Mesenchymal stem cell (in vitro differentiated cells and primary cell): ENCODE measurements around the gene DNAJC3.
"Not testable (repeated sequence)": the region's sequence is repeated elsewhere in the genome, so short reads cannot be mapped to it uniquely, and the experiment has no call there.

Source experiments
- DNase-seq: peaks from one replicate; pipeline ENCODE4 v3.0.0-alpha.2; 2013
- H2AFZ ChIP-seq: one replicate; pipeline ENCODE4 v1.6.1; 2013; ENCODE audit warnings: low read depth, mild to moderate bottlenecking, control low read depth, inconsistent platforms, low read length, moderate library complexity
- H2AK5ac ChIP-seq: 2 replicates; pipeline ENCODE4 v1.6.1; 2013; ENCODE audit warnings: low read length, moderate library complexity, mild to moderate bottlenecking, inconsistent platforms; ENCODE audit not compliant: severe bottlenecking
- H2BK120ac ChIP-seq: one replicate; pipeline ENCODE4 v1.6.1; 2013; ENCODE audit warnings: low read depth, mild to moderate bottlenecking, inconsistent platforms, low read length, moderate library complexity
- H2BK12ac ChIP-seq, 2 experiments: one replicate each; pipeline ENCODE4 v1.6.1; 2013; ENCODE audit warnings: inconsistent platforms in 2 of 2, low read length in 2 of 2, mild to moderate bottlenecking in 2 of 2, moderate library complexity in 2 of 2, control low read depth in 1 of 2
- H2BK15ac ChIP-seq: one replicate; pipeline ENCODE4 v1.6.1; 2013; ENCODE audit warnings: mild to moderate bottlenecking, low read depth, inconsistent platforms; ENCODE audit not compliant: poor library complexity, severe bottlenecking
- H2BK5ac ChIP-seq: 2 replicates; pipeline ENCODE4 v1.6.1; 2013; ENCODE audit warnings: low read depth, mild to moderate bottlenecking, low read length, control low read depth, inconsistent platforms; ENCODE audit not compliant: poor library complexity, severe bottlenecking
- H3K14ac ChIP-seq, 2 experiments: one replicate each; pipeline ENCODE4 v1.6.1; 2013; ENCODE audit warnings: inconsistent platforms in 2 of 2, low read length in 2 of 2, control low read depth in 1 of 2, mild to moderate bottlenecking in 1 of 2, moderate library complexity in 1 of 2
- H3K18ac ChIP-seq, 2 experiments: one replicate each; pipeline ENCODE4 v1.6.1; 2013; ENCODE audit warnings: inconsistent platforms in 2 of 2, low read length in 2 of 2, control low read depth in 1 of 2, low read depth in 1 of 2, mild to moderate bottlenecking in 1 of 2
- H3K23ac ChIP-seq, 2 experiments: one replicate each; pipeline ENCODE4 v1.6.1; 2013; ENCODE audit warnings: inconsistent platforms in 2 of 2, low read length in 2 of 2, mild to moderate bottlenecking in 2 of 2, moderate library complexity in 2 of 2, control low read depth in 1 of 2
- H3K27ac ChIP-seq: 2 replicates; pipeline ENCODE4 v1.5.1; 2013; ENCODE audit warnings: mild to moderate bottlenecking, moderate library complexity, low read length, control low read depth, inconsistent platforms; ENCODE audit not compliant: poor library complexity, severe bottlenecking
- H3K27me3 ChIP-seq, 2 experiments: 2 replicates each; pipeline versions ENCODE4 v1.6.1 to v1.7.0; 2013; ENCODE audit warnings: low read length in 2 of 2, mild to moderate bottlenecking in 2 of 2, moderate library complexity in 2 of 2, control low read depth in 1 of 2, inconsistent platforms in 1 of 2; ENCODE audit not compliant: control insufficient read depth in 1 of 2, insufficient read depth in 1 of 2
- H3K36me3 ChIP-seq, 2 experiments: 2 replicates each; pipeline versions ENCODE4 v1.6.1 to v1.7.0; 2013; ENCODE audit warnings: low read length in 2 of 2, control low read depth in 1 of 2, inconsistent platforms in 1 of 2, low read depth in 1 of 2, mild to moderate bottlenecking in 1 of 2; ENCODE audit not compliant: insufficient read depth in 2 of 2, control insufficient read depth in 1 of 2
- H3K4ac ChIP-seq, 2 experiments: one replicate each; pipeline ENCODE4 v1.6.1; 2013; ENCODE audit warnings: inconsistent platforms in 2 of 2, low read length in 2 of 2, mild to moderate bottlenecking in 2 of 2, moderate library complexity in 2 of 2, control low read depth in 1 of 2, low read depth in 1 of 2
- H3K4me1 ChIP-seq: 2 replicates; pipeline ENCODE4 v1.6.1; 2013; ENCODE audit warnings: low read depth, low read length, control low read depth; ENCODE audit not compliant: control insufficient read depth, insufficient read depth
- H3K4me2 ChIP-seq: 2 replicates; pipeline ENCODE4 v1.6.1; 2013; ENCODE audit warnings: low read length, mild to moderate bottlenecking, inconsistent platforms; ENCODE audit not compliant: poor library complexity, severe bottlenecking
- H3K4me3 ChIP-seq, 2 experiments: 2 replicates each; pipeline versions ENCODE4 v1.5.1 to v1.7.0; 2013; ENCODE audit warnings: low read length in 2 of 2, mild to moderate bottlenecking in 2 of 2, control low read depth in 1 of 2, low read depth in 1 of 2; ENCODE audit not compliant: insufficient read depth in 1 of 2
- H3K79me1 ChIP-seq: replicated peaks from 2 replicates; pipeline ENCODE4 v1.6.1; 2013; ENCODE audit warnings: mild to moderate bottlenecking, control low read depth, low read length, inconsistent platforms; ENCODE audit not compliant: poor library complexity, severe bottlenecking
- H3K9ac ChIP-seq: 2 replicates; pipeline ENCODE4 v1.7.0; 2013; ENCODE audit warnings: mild to moderate bottlenecking, low read length, moderate library complexity
- H3K9me3 ChIP-seq: 2 replicates; pipeline ENCODE4 v1.7.0; 2013; ENCODE audit warnings: mild to moderate bottlenecking, low read length; ENCODE audit not compliant: control insufficient read depth
- H4K8ac ChIP-seq: one replicate; pipeline ENCODE4 v1.6.1; 2013; ENCODE audit warnings: inconsistent platforms, mild to moderate bottlenecking, low read length, moderate library complexity
- H4K91ac ChIP-seq: one replicate; pipeline ENCODE4 v1.6.1; 2013; ENCODE audit warnings: mild to moderate bottlenecking, low read length, inconsistent platforms
- WGBS: methylation state at CpG from one replicate; pipeline ENCODE4 v1.1.7; 2013; ENCODE audit warnings: mixed read lengths; 5-methylcytosine and 5-hydroxymethylcytosine counted together

Gene DNAJC3

GRCh38 chr13:95708391-95708774, 31.4 kb downstream of the DNAJC3 start:
- Histone ChIP-seq H3K4me2 (no peak overlapping the region), H3K4ac (no peak overlapping the region), H3K18ac (no peak overlapping the region), H3K79me1 (peaks cover 36% of the 10 kb centered on the region), H4K8ac (no peak overlapping the region), H3K23ac (no peak overlapping the region), H3K9me3 (no peaks in the 10 kb centered on the region), H3K9ac (no peak overlapping the region), H2BK120ac (no peak overlapping the region), H3K27me3 (no peaks in the 10 kb centered on the region), H4K91ac (no peak overlapping the region), H2AK5ac (no peak overlapping the region), H2BK5ac (no peak overlapping the region), H3K36me3 (peaks cover 3 to 22% of the 10 kb centered on the region in 2 experiments), H3K4me3 (no peak overlapping the region), H2AFZ (no peak overlapping the region), H3K14ac (no peak overlapping the region), H3K4me1 (no peaks in the 10 kb centered on the region), H2BK15ac (no peak overlapping the region), H3K27ac (no peak overlapping the region), H2BK12ac (no peak overlapping the region)
- WGBS, result 99% methylated on average over 3 of the region's 5 CpGs
- no peak for DNase-seq

- no peaks in the 10 kb centered on the region for H3K27me3 ChIP-seq
These were observed 32.0 kb downstream of the DNAJC3 start for GRCh38 chr13:95708811-95709500.

GRCh38 chr13:95710313-95710712, 33.4 kb downstream of the DNAJC3 start:
- H3K9ac ChIP-seq, result no peak overlapping the region
- H4K91ac ChIP-seq, result no peak overlapping the region
- peak; percentile 61 for DNase-seq
- no peaks in the 10 kb centered on the region for H3K4me1 ChIP-seq
- H3K9me3 ChIP-seq, result no peaks in the 10 kb centered on the region
- no peak overlapping the region for H3K23ac ChIP-seq
- H2AK5ac ChIP-seq, result no peak overlapping the region
- no peak overlapping the region for H2BK5ac ChIP-seq
- no peak overlapping the region for H3K4ac ChIP-seq
- H2BK120ac ChIP-seq, result no peak overlapping the region
- no peak overlapping the region for H4K8ac ChIP-seq
- no peak overlapping the region for H3K27ac ChIP-seq
- H3K36me3 ChIP-seq, result peaks cover 3 to 22% of the 10 kb centered on the region in 2 experiments
- no peak overlapping the region for H3K14ac ChIP-seq
- WGBS, result 89% methylated on average over 2 of the region's 2 CpGs
- no peak overlapping the region for H3K4me3 ChIP-seq
- no peak overlapping the region for H3K18ac ChIP-seq
- H3K4me2 ChIP-seq, result no peak overlapping the region
- no peak overlapping the region for H2AFZ ChIP-seq
- H3K79me1 ChIP-seq, result peaks cover 36% of the 10 kb centered on the region
- H2BK15ac ChIP-seq, result no peak overlapping the region
- H2BK12ac ChIP-seq, result no peak overlapping the region
- no peaks in the 10 kb centered on the region for H3K27me3 ChIP-seq

More at GRCh38 chr13:95708811-95709500, 32.0 kb downstream of the DNAJC3 start:
- WGBS, result 100% methylated on average over 1 of the region's 4 CpGs
- H2BK5ac ChIP-seq, result no peak overlapping the region
- no peak overlapping the region for H3K18ac ChIP-seq
- no peak overlapping the region for H4K8ac ChIP-seq
- no peak overlapping the region for H3K27ac ChIP-seq
- H3K79me1 ChIP-seq, result peaks cover 38% of the 10 kb centered on the region
- no peak overlapping the region for H2AK5ac ChIP-seq
- no peak overlapping the region for H2AFZ ChIP-seq
- DNase-seq, result no peak
- no peak overlapping the region for H2BK12ac ChIP-seq
- H3K36me3 ChIP-seq, result peaks cover 3 to 22% of the 10 kb centered on the region in 2 experiments
- H3K4me3 ChIP-seq, result no peak overlapping the region
- no peaks in the 10 kb centered on the region for H3K4me1 ChIP-seq
- H3K14ac ChIP-seq, result no peak overlapping the region
- no peak overlapping the region for H3K23ac ChIP-seq
- H3K9ac ChIP-seq, result no peak overlapping the region
- no peak overlapping the region for H3K4me2 ChIP-seq
- no peak overlapping the region for H3K4ac ChIP-seq
- no peak overlapping the region for H2BK120ac ChIP-seq
- H4K91ac ChIP-seq, result no peak overlapping the region
- H2BK15ac ChIP-seq, result no peak overlapping the region
- no peaks in the 10 kb centered on the region for H3K9me3 ChIP-seq

GRCh38 chr13:95712846-95713245, 35.9 kb downstream of the DNAJC3 start:
- WGBS, result 100% methylated on average over 2 of the region's 4 CpGs

More at GRCh38 chr13:95712846-95713245, 35.9 kb downstream of the DNAJC3 start:
- H3K23ac ChIP-seq, DNase-seq, H3K27ac ChIP-seq, H4K91ac ChIP-seq, H4K8ac ChIP-seq, H3K4me1 ChIP-seq, H2BK120ac ChIP-seq, H3K14ac ChIP-seq, H2BK15ac ChIP-seq, H3K18ac ChIP-seq, H3K4me3 ChIP-seq, H3K27me3 ChIP-seq, H3K9me3 ChIP-seq, H3K4ac ChIP-seq, H2BK5ac ChIP-seq, H3K4me2 ChIP-seq, H2BK12ac ChIP-seq, H2AK5ac ChIP-seq, H2AFZ ChIP-seq, H3K9ac ChIP-seq: not testable (repeated sequence)
- Histone ChIP-seq H3K79me1 (peaks cover 29% of the 10 kb centered on the region), H3K36me3 (peaks cover 10 to 22% of the 10 kb centered on the region in 2 experiments)
